Adrenal gland (tissue), 5 donors: ENCODE measurements around the gene CABP1.

Experiments used
- CTCF ChIP-seq, 6 experiments: fragments of 450-650 bp in 4 of 6; fragments of 200-600 bp in 2 of 6; sonication (generic) in 1 of 6; IDR thresholded peaks; 1 replicate in 5 of 6; 2 replicates in 1 of 6; pipeline versions ENCODE4 v1.5.1 to v1.8.0; 2016 to 2021; ENCODE audit warnings: antibody characterized with exemption in 6 of 6, mild to moderate bottlenecking in 2 of 6, moderate library complexity in 1 of 6
- POLR2A ChIP-seq, 2 donors: fragments of 450-650 bp; IDR thresholded peaks; one replicate each; pipeline ENCODE4 v1.6.1; 2017; ENCODE audit warnings: antibody characterized with exemption in 2 of 2, mild to moderate bottlenecking in 2 of 2, moderate library complexity in 1 of 2
- donor health status: DM: no; HTN: no; CAD: no.

GRCh38 chr12:120599672-120600552 is 40.5 kb upstream of the CABP1 start:
- TF ChIP-seq CTCF (IDR thresholded peaks at IDR 0.05), result no peak
- no peak for TF ChIP-seq POLR2A (IDR thresholded peaks at IDR 0.05)
